ENCODE measurements around the gene NPAS3. TPM values are rescaled to one million over a fixed set of nuclear protein-coding genes. Genes with fewer than 3 reads are reported as not detected.

Gene NPAS3
- total RNA-seq, 1 experiment from 2014 or later, result 0.35 TPM

DNA sequence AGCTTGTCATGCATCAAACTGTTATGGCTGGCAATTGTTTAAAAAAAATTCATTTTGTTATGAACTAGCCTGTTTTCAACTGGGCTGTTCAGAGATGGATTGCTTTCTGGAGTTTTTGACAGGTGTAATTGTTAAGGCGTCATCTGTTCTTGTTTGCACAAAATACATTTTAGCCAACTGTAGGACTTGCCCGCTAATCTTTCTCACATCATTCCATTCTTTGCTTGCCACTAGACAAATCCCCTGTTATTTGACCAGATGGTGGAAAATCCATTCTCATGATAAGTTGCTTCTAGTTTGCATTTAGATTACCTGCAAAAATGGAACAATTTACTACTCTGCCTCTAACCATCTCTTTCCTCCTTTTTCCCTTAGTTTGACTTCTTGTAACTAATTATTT lies 114.3 kb downstream of the NPAS3 start:
- DNase-seq (ENCODE audit: unreplicated experiment), result no peak
- intact Hi-C loops (cut with micrococcal nuclease), result no loop called here
- no peak overlapping the region for H3K4me3 Mint-ChIP-seq (ENCODE audit: unreplicated experiment)
- no peak overlapping the region for H3K27ac Mint-ChIP-seq (ENCODE audit: low read depth, unreplicated experiment)
- ChIA-PET CTCF (interaction anchor here (0.6 to 1.0 kb wide), 3 partner anchors 103 to 739 kb away, joined by 3 read pairs; no protein-coding TSS in a partner anchor), POLR2A (no interaction called here)
- H3K36me3 Mint-ChIP-seq (ENCODE audit: insufficient read depth, unreplicated experiment), result no peaks in the 10 kb centered on the region
- no peaks in the 10 kb centered on the region for H3K9me3 Mint-ChIP-seq (ENCODE audit: unreplicated experiment)
- no peak for TF ChIP-seq CTCF (IDR thresholded peaks at IDR 0.05; ENCODE audit: unreplicated experiment)
- no TSS peak for BruUV-seq (replicated peaks)
- H3K4me1 Mint-ChIP-seq (ENCODE audit: insufficient read depth, unreplicated experiment), result no peaks in the 10 kb centered on the region
- no peaks in the 10 kb centered on the region for H3K27me3 Mint-ChIP-seq (ENCODE audit: insufficient read depth, unreplicated experiment)

DNA sequence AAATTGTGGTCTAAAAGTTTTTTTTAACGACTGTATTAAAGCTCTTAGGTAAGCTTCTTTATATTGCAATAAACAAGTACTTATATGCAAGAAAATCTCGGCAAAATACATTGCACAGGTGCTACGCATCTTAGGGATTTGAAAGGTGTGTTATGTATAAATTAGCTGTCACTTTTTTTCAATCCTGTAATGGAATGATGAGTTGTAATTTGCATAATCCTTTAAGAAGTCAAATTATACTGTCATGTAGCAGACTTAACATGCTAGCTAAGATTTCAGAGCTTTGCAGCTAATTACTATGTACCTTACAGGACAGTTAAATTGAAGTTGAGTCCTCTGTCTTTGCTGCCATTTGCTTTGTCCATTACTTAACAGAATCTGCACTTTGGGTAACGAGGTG lies 117.5 kb downstream of the NPAS3 start:
- no peak for TF ChIP-seq CTCF (IDR thresholded peaks at IDR 0.05; ENCODE audit: unreplicated experiment)
- no peak overlapping the region for H3K4me3 Mint-ChIP-seq (ENCODE audit: unreplicated experiment)
- ChIA-PET CTCF (interaction anchor here (0.6 kb wide), 1 partner anchor 379 kb away, joined by 4 read pairs; no protein-coding TSS in a partner anchor), POLR2A (no interaction called here)
- H3K27me3 Mint-ChIP-seq (ENCODE audit: insufficient read depth, unreplicated experiment), result no peaks in the 10 kb centered on the region
- no peaks in the 10 kb centered on the region for H3K4me1 Mint-ChIP-seq (ENCODE audit: insufficient read depth, unreplicated experiment)
- no peaks in the 10 kb centered on the region for H3K9me3 Mint-ChIP-seq (ENCODE audit: unreplicated experiment)
- no peaks in the 10 kb centered on the region for H3K36me3 Mint-ChIP-seq (ENCODE audit: insufficient read depth, unreplicated experiment)
- no peak overlapping the region for H3K27ac Mint-ChIP-seq (ENCODE audit: low read depth, unreplicated experiment)
- intact Hi-C loops (cut with micrococcal nuclease), result no loop called here
- no peak for DNase-seq (ENCODE audit: unreplicated experiment)
- no TSS peak for BruUV-seq (replicated peaks)

- Mint-ChIP-seq H3K36me3 (ENCODE audit: insufficient read depth, unreplicated experiment) (no peaks in the 10 kb centered on the region), H3K4me1 (ENCODE audit: insufficient read depth, unreplicated experiment) (peaks cover 6% of the 10 kb centered on the region), H3K27ac (ENCODE audit: low read depth, unreplicated experiment) (no peak overlapping the region), H3K9me3 (ENCODE audit: unreplicated experiment) (no peaks in the 10 kb centered on the region), H3K4me3 (ENCODE audit: unreplicated experiment) (no peak overlapping the region), H3K27me3 (ENCODE audit: insufficient read depth, unreplicated experiment) (no peaks in the 10 kb centered on the region)
- no peak for TF ChIP-seq CTCF (IDR thresholded peaks at IDR 0.05; ENCODE audit: unreplicated experiment)
- ChIA-PET CTCF (no interaction called here), POLR2A (no interaction called here)
- intact Hi-C loops (cut with micrococcal nuclease), result no loop called here
- BruUV-seq (replicated peaks), result no TSS peak
- DNase-seq (ENCODE audit: unreplicated experiment), result no peak
These were observed 118.9 kb downstream of the NPAS3 start for GRCh38 chr14:33057585-33057984.

- Mint-ChIP-seq H3K36me3 (ENCODE audit: insufficient read depth, unreplicated experiment) (no peaks in the 10 kb centered on the region), H3K9me3 (ENCODE audit: unreplicated experiment) (no peaks in the 10 kb centered on the region), H3K27ac (ENCODE audit: low read depth, unreplicated experiment) (no peak overlapping the region), H3K4me1 (ENCODE audit: insufficient read depth, unreplicated experiment) (peaks cover 6% of the 10 kb centered on the region), H3K4me3 (ENCODE audit: unreplicated experiment) (no peak overlapping the region), H3K27me3 (ENCODE audit: insufficient read depth, unreplicated experiment) (no peaks in the 10 kb centered on the region)
- intact Hi-C loops (cut with micrococcal nuclease), result no loop called here
- no peak for DNase-seq (ENCODE audit: unreplicated experiment)
- no peak for TF ChIP-seq CTCF (IDR thresholded peaks at IDR 0.05; ENCODE audit: unreplicated experiment)
- BruUV-seq (replicated peaks), result no TSS peak
- CTCF ChIA-PET, result interaction anchor here (0.7 kb wide), 1 partner anchor 486 kb away, joined by 3 read pairs; no protein-coding TSS in a partner anchor
- POLR2A ChIA-PET, result no interaction called here
These were observed 123.1 kb downstream of the NPAS3 start for GRCh38 chr14:33061667-33062325.
